B cell (primary cell): ENCODE measurements around the gene RBBP8. TPM values are rescaled to one million over a fixed set of nuclear protein-coding genes. Genes with fewer than 3 reads are reported as not detected.

Source experiments
- ATAC-seq: fragments of 200-7000 bp; cut with Tn5 transposase; one replicate; pipeline ENCODE4 v1.10.0; 2021; ENCODE audit warnings: low read depth, mild to moderate bottlenecking, moderate number of reproducible peaks, moderate library complexity
- CTCF ChIA-PET: fragments of 350-600 bp; sonication (Branson Sonifier 250); formaldehyde crosslinking; loops from one replicate; lab custom pipeline; 2021; ENCODE audit warnings: antibody characterized with exemption, inconsistent platforms; lab: Charles Lee
- POLR2A ChIA-PET: fragments of 350-600 bp; sonication (Branson Sonifier 250); formaldehyde crosslinking; loops from one replicate; lab custom pipeline; 2021; ENCODE audit warnings: antibody characterized with exemption; lab: Charles Lee
- DNase-seq: peaks from one replicate; pipeline ENCODE4 v3.0.0; 2013
- H2AFZ ChIP-seq: 2 replicates; pipeline ENCODE4 v1.6.1; 2012; ENCODE audit warnings: mild to moderate bottlenecking, low read depth, low read length; ENCODE audit not compliant: insufficient read depth, poor library complexity, severe bottlenecking
- H3K27ac ChIP-seq, 2 donors: 1 replicate in 1 of 2; 2 replicates in 1 of 2; pipeline ENCODE4 v1.5.1; 2012 to 2013; ENCODE audit warnings: low read length in 2 of 2, mild to moderate bottlenecking in 2 of 2, moderate library complexity in 1 of 2
- H3K27me3 ChIP-seq, 4 experiments: fragments of 200-600 bp in 1 of 4; sonication (generic) in 1 of 4; replicated peaks in 1 of 4; 1 replicate in 2 of 4; 2 replicates in 2 of 4; pipeline versions ENCODE4 v1.6.1 to v1.7.0; 2013 to 2016; ENCODE audit warnings: low read length in 3 of 4, mild to moderate bottlenecking in 2 of 4, mixed read lengths in 1 of 4, moderate library complexity in 1 of 4; ENCODE audit not compliant: insufficient read depth in 4 of 4, control insufficient read depth in 3 of 4; ENCODE audit errors: control extremely low read depth in 1 of 4
- H3K36me3 ChIP-seq, 2 experiments: replicated peaks in 1 of 2; 1 replicate in 1 of 2; 2 replicates in 1 of 2; pipeline versions ENCODE4 v1.6.1 to v1.7.1; 2013; ENCODE audit warnings: low read length in 1 of 2; ENCODE audit not compliant: insufficient read depth in 2 of 2, control insufficient read depth in 1 of 2; ENCODE audit errors: control extremely low read depth in 1 of 2, extremely low read depth in 1 of 2
- H3K4me1 ChIP-seq, 2 donors: fragments of 200-600 bp in 1 of 2; sonication (generic) in 1 of 2; 1 replicate in 1 of 2; 2 replicates in 1 of 2; pipeline versions ENCODE4 v1.5.1 to v1.6.1; 2013 to 2017; ENCODE audit warnings: low read length in 2 of 2; ENCODE audit not compliant: control insufficient read depth in 2 of 2, insufficient read depth in 2 of 2
- H3K4me2 ChIP-seq: replicated peaks from 2 replicates; pipeline ENCODE3; 2012; ENCODE audit warnings: mild to moderate bottlenecking, low read depth, low read length; ENCODE audit not compliant: poor library complexity, severe bottlenecking
- H3K4me3 ChIP-seq, 5 experiments: fragments of 200-600 bp in 1 of 5; sonication (generic) in 1 of 5; 1 replicate in 3 of 5; 2 replicates in 2 of 5; pipeline versions ENCODE4 v1.5.1 to v1.7.0; 2011 to 2016; ENCODE audit warnings: low read length in 4 of 5, mild to moderate bottlenecking in 4 of 5, low read depth in 2 of 5, control low read depth in 1 of 5, moderate library complexity in 1 of 5; ENCODE audit not compliant: insufficient read depth in 1 of 5; ENCODE audit errors: control extremely low read depth in 1 of 5, extremely low read depth in 1 of 5
- H3K79me2 ChIP-seq: fragments of 200-600 bp; sonication (generic); one replicate; pipeline ENCODE4 v1.6.0; 2016; ENCODE audit warnings: low read length; ENCODE audit not compliant: control insufficient read depth, insufficient read depth
- H3K9ac ChIP-seq: fragments of 200-600 bp; sonication (generic); 2 replicates; pipeline ENCODE4 v1.6.1; 2017; ENCODE audit warnings: mild to moderate bottlenecking, low read length, moderate library complexity
- H3K9me3 ChIP-seq, 3 donors: one replicate each; pipeline versions ENCODE4 v1.6.1 to v1.7.1; 2013; ENCODE audit warnings: low read length in 2 of 3; ENCODE audit not compliant: control insufficient read depth in 2 of 3, insufficient read depth in 1 of 3; ENCODE audit errors: control extremely low read depth in 1 of 3
- H4K20me1 ChIP-seq: 2 replicates; pipeline ENCODE4 v1.6.0; 2012; ENCODE audit warnings: mild to moderate bottlenecking, low read length; ENCODE audit not compliant: insufficient read depth, control insufficient read depth, poor library complexity, severe bottlenecking
- H3K27ac Mint-ChIP-seq: one replicate; pipeline ENCODE4 v1.8.0; 2021; ENCODE audit warnings: mixed read lengths
- H3K27me3 Mint-ChIP-seq: one replicate; pipeline ENCODE4 v1.8.0; 2021; ENCODE audit warnings: mixed read lengths
- H3K4me1 Mint-ChIP-seq: one replicate; pipeline ENCODE4 v1.8.0; 2021; ENCODE audit warnings: mixed read lengths
- H3K4me3 Mint-ChIP-seq: one replicate; pipeline ENCODE4 v1.8.0; 2021; ENCODE audit warnings: mixed read lengths
- H3K9me3 Mint-ChIP-seq: one replicate; pipeline ENCODE4 v1.8.0; 2022; ENCODE audit warnings: mixed read lengths; ENCODE audit not compliant: insufficient read depth
- CTCF ChIP-seq: fragments of 200-600 bp; IDR thresholded peaks from one replicate; pipeline ENCODE4 v1.8.0; 2022; ENCODE audit warnings: antibody characterized with exemption, mild to moderate bottlenecking
- EZH2 ChIP-seq: IDR thresholded peaks from 2 replicates; pipeline ENCODE4 v1.6.1; 2012; ENCODE audit warnings: borderline replicate concordance, low read depth, mild to moderate bottlenecking, moderate library complexity, low read length; ENCODE audit not compliant: insufficient read depth, poor library complexity, severe bottlenecking
- WGBS: methylation state at CpG from one replicate; pipeline ENCODE4 v1.1.5; 2013; ENCODE audit warnings: missing lambda C conversion rate; ENCODE audit not compliant: insufficient coverage; 5-methylcytosine and 5-hydroxymethylcytosine counted together
- intact Hi-C: fragments of 100-400 bp; cut with micrococcal nuclease; formaldehyde crosslinking; loops from one replicate; pipeline ENCODE4 v1.10.0; 2022
- polyA plus RNA-seq: library from polyadenylated mRNA; depleted of rRNA; stranded (reverse); fragments of >200 nt; gene quantifications from 2 replicates; pipeline ENCODE4 v1.2.3, GENCODE V29; 2012
- total RNA-seq, 2 donors: library from RNA; stranded (reverse); fragments of 120-200 nt in 1 of 2; gene quantifications; 1 replicate in 1 of 2; 2 replicates in 1 of 2; pipeline versions ENCODE4 v1.2.3 to v1.2.4, GENCODE V29; 2013 to 2022

The RBBP8 gene
- total and polyA plus RNA-seq, 2 donors (not counting 1 experiment from before 2014, with no cell fraction given): 2.9 to 18.0 TPM

- no peak overlapping the region for H3K27ac Mint-ChIP-seq
Measured at GRCh38 chr18:23067236-23067635, 134.1 kb downstream of the RBBP8 start.

GRCh38 chr18:23068011-23068410, 134.9 kb downstream of the RBBP8 start:
- Histone ChIP-seq H3K4me3 (no peak overlapping the region), H3K27ac (no peak overlapping the region), H3K79me2 (no peaks in the 10 kb centered on the region), H3K9ac (no peak overlapping the region), H3K36me3 (no peaks in the 10 kb centered on the region), H3K4me1 (peaks cover 53 to 60% of the 10 kb centered on the region in 2 donors), H3K27me3 (no peaks in the 10 kb centered on the region), H2AFZ (no peak overlapping the region), H3K9me3 (peaks cover 0 to 18% (median 1%) of the 10 kb centered on the region in 3 donors), H4K20me1 (no peaks in the 10 kb centered on the region), H3K4me2 (peak overlapping the region; percentile 22)
- intact Hi-C loops: no loop called here
- ATAC-seq: no peak
- Mint-ChIP-seq H3K27me3 (no peaks in the 10 kb centered on the region), H3K4me1 (peaks cover 53% of the 10 kb centered on the region), H3K4me3 (peak overlapping the region; percentile 26), H3K9me3 (peaks cover 3% of the 10 kb centered on the region), H3K27ac (peak overlapping the region; percentile 34)
- ChIA-PET POLR2A (no interaction called here), CTCF (no interaction called here)
- DNase-seq: no peak
- TF ChIP-seq EZH2 (no peak), CTCF (no peak)
- no CpG with 5 or more reads among the region's 4 CpGs for WGBS

More at GRCh38 chr18:23067236-23067635, 134.1 kb downstream of the RBBP8 start:
- Histone ChIP-seq H3K36me3 (no peaks in the 10 kb centered on the region), H3K27ac (no peak overlapping the region), H3K4me3 (no peak overlapping the region), H3K4me1 (peaks cover 52 to 58% of the 10 kb centered on the region in 2 donors), H3K79me2 (no peaks in the 10 kb centered on the region), H4K20me1 (no peaks in the 10 kb centered on the region), H3K4me2 (peak overlapping the region; percentile 30), H3K27me3 (no peaks in the 10 kb centered on the region), H3K9me3 (peaks cover 0 to 18% (median 1%) of the 10 kb centered on the region in 3 donors), H2AFZ (no peak overlapping the region), H3K9ac (no peak overlapping the region)
- H3K27me3 Mint-ChIP-seq: no peaks in the 10 kb centered on the region
- intact Hi-C loops: no loop called here
- H3K4me1 Mint-ChIP-seq: peaks cover 51% of the 10 kb centered on the region
- TF ChIP-seq CTCF: no peak
- no peak for TF ChIP-seq EZH2
- WGBS: 0% methylated on average over 1 of the region's 4 CpGs
- H3K4me3 Mint-ChIP-seq: peak overlapping the region; percentile 7
- ATAC-seq: no peak
- POLR2A ChIA-PET: interaction anchor here (0.7 kb wide), 1 partner anchor 12 kb away, joined by 3 read pairs; no protein-coding TSS in a partner anchor
- DNase-seq: peak; percentile 19
- H3K9me3 Mint-ChIP-seq: peaks cover 3% of the 10 kb centered on the region
- CTCF ChIA-PET: no interaction called here
